ENCODE data around the gene AKR1C8. TPM values are rescaled to one million over a fixed set of nuclear protein-coding genes. Genes with fewer than 3 reads are reported as not detected.
"Not testable (repeated sequence)": the region's sequence is repeated elsewhere in the genome, so short reads cannot be mapped to it uniquely, and the experiment has no call there.

Gene AKR1C8
- not detected in 2 replicates for total RNA-seq
- long read RNA-seq: 0 reads

- H3K9me3 Mint-ChIP-seq (ENCODE audit: unreplicated experiment): no peaks in the 10 kb centered on the region
These were observed at the start of gene AKR1C8 for GRCh38 chr10:5184987-5185775. TSS of gene AKR1C8 (minus strand) at chr10:5185150. CDS start at chr10:5185104, 46 bp downstream.

GRCh38 chr10:5234106-5234860, 49.3 kb upstream of the AKR1C8 start:
- TF ChIP-seq, protein P1, sequence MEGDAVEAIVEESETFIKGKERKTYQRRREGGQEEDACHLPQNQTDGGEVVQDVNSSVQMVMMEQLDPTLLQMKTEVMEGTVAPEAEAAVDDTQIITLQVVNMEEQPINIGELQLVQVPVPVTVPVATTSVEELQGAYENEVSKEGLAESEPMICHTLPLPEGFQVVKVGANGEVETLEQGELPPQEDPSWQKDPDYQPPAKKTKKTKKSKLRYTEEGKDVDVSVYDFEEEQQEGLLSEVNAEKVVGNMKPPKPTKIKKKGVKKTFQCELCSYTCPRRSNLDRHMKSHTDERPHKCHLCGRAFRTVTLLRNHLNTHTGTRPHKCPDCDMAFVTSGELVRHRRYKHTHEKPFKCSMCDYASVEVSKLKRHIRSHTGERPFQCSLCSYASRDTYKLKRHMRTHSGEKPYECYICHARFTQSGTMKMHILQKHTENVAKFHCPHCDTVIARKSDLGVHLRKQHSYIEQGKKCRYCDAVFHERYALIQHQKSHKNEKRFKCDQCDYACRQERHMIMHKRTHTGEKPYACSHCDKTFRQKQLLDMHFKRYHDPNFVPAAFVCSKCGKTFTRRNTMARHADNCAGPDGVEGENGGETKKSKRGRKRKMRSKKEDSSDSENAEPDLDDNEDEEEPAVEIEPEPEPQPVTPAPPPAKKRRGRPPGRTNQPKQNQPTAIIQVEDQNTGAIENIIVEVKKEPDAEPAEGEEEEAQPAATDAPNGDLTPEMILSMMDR (IDR thresholded peaks at IDR 0.05): no peak
- Mint-ChIP-seq H3K9me3 (ENCODE audit: unreplicated experiment) (peaks cover 13% of the 10 kb centered on the region), H3K27ac (ENCODE audit: unreplicated experiment) (no peak overlapping the region), H3K4me1 (ENCODE audit: unreplicated experiment) (no peaks in the 10 kb centered on the region), H3K36me3 (ENCODE audit: unreplicated experiment) (no peaks in the 10 kb centered on the region), H3K4me3 (ENCODE audit: unreplicated experiment) (no peak overlapping the region), H3K27me3 (ENCODE audit: unreplicated experiment) (no peaks in the 10 kb centered on the region)
- no peak for DNase-seq (ENCODE audit: extremely low spot score, unreplicated experiment)

More at GRCh38 chr10:5184987-5185775, at the start of gene AKR1C8:
- Mint-ChIP-seq H3K27ac (ENCODE audit: unreplicated experiment) (no peak within 1 kb of the TSS), H3K36me3 (ENCODE audit: unreplicated experiment) (no peaks in the 10 kb centered on the region), H3K4me3 (ENCODE audit: unreplicated experiment) (no peak within 1 kb of the TSS), H3K4me1 (ENCODE audit: unreplicated experiment) (no peaks in the 10 kb centered on the region), H3K27me3 (ENCODE audit: unreplicated experiment) (no peaks in the 10 kb centered on the region)
- DNase-seq (ENCODE audit: extremely low spot score, unreplicated experiment): no peak
- TF ChIP-seq, protein P1 (IDR thresholded peaks at IDR 0.05): no peak

DNA sequence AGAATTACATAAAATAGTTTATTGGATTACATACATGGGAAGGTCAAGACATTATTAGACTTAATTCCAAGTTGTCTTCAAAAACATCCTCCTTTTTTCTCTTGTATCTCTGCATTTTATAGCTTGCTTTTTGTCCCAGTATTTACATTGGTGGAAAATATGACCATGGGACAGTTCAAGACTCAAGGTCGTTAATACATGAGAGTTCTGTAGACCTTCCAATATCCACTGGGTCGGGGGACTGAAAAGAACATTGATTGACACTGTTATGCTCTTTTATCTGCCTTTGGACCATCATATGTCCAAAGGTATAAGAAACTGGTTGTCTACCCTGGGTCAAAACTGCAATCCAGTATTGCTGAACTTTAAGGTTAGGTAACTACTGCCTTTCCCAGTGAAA, 48.4 kb upstream of the AKR1C8 start:
- DNase-seq (ENCODE audit: extremely low spot score, unreplicated experiment): no peak
- H3K4me3 Mint-ChIP-seq (ENCODE audit: unreplicated experiment): no peak overlapping the region
- TF ChIP-seq, protein P1 (IDR thresholded peaks at IDR 0.05): no peak
- peaks cover 13% of the 10 kb centered on the region for H3K9me3 Mint-ChIP-seq (ENCODE audit: unreplicated experiment)
- no peaks in the 10 kb centered on the region for H3K4me1 Mint-ChIP-seq (ENCODE audit: unreplicated experiment)
- H3K27ac Mint-ChIP-seq (ENCODE audit: unreplicated experiment): no peak overlapping the region
- no peaks in the 10 kb centered on the region for H3K27me3 Mint-ChIP-seq (ENCODE audit: unreplicated experiment)
- H3K36me3 Mint-ChIP-seq (ENCODE audit: unreplicated experiment): no peaks in the 10 kb centered on the region

GRCh38 chr10:5229019-5229418, 44.1 kb upstream of the AKR1C8 start:
- no peak overlapping the region for H3K4me3 Mint-ChIP-seq (ENCODE audit: unreplicated experiment)
- no peaks in the 10 kb centered on the region for H3K9me3 Mint-ChIP-seq (ENCODE audit: unreplicated experiment)
- no peaks in the 10 kb centered on the region for H3K27me3 Mint-ChIP-seq (ENCODE audit: unreplicated experiment)
- TF ChIP-seq, protein P1 (IDR thresholded peaks at IDR 0.05): no peak
- no peak overlapping the region for H3K27ac Mint-ChIP-seq (ENCODE audit: unreplicated experiment)
- H3K4me1 Mint-ChIP-seq (ENCODE audit: unreplicated experiment): no peaks in the 10 kb centered on the region
- H3K36me3 Mint-ChIP-seq (ENCODE audit: unreplicated experiment): no peaks in the 10 kb centered on the region
- no peak for DNase-seq (ENCODE audit: extremely low spot score, unreplicated experiment)

DNA sequence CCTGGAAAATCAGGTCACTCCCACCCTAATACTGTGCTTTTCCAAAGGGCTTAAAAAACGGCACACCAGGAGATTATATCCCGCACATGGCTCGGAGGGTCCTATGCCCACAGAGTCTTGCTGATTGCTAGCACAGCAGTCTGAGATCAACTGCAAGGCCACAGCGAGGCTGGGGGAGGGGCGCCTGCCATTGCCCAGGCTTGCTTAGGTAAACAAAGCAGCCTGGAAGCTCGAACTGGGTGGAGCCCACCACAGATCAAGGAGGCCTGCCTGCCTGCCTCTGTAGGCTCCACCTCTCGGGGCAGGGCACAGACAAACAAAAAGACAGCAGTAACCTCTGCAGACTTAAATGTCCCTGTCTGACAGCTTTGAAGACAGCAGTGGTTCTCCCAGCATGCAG, 38.0 kb upstream of the AKR1C8 start:
- not testable (repeated sequence) for H3K36me3 Mint-ChIP-seq (ENCODE audit: unreplicated experiment); H3K9me3 Mint-ChIP-seq (ENCODE audit: unreplicated experiment); H3K4me3 Mint-ChIP-seq (ENCODE audit: unreplicated experiment); DNase-seq (ENCODE audit: extremely low spot score, unreplicated experiment); H3K27ac Mint-ChIP-seq (ENCODE audit: unreplicated experiment); H3K27me3 Mint-ChIP-seq (ENCODE audit: unreplicated experiment); H3K4me1 Mint-ChIP-seq (ENCODE audit: unreplicated experiment)

Measured in osteocyte (in vitro differentiated cells).